HuH-7.5 (cell line): ENCODE data around the gene HOXB9.

Experiments
- DNase-seq: peaks from one replicate; pipeline ENCODE4 v3.0.0; 2011; ENCODE audit warnings: low spot score

Gene HOXB9

DNA sequence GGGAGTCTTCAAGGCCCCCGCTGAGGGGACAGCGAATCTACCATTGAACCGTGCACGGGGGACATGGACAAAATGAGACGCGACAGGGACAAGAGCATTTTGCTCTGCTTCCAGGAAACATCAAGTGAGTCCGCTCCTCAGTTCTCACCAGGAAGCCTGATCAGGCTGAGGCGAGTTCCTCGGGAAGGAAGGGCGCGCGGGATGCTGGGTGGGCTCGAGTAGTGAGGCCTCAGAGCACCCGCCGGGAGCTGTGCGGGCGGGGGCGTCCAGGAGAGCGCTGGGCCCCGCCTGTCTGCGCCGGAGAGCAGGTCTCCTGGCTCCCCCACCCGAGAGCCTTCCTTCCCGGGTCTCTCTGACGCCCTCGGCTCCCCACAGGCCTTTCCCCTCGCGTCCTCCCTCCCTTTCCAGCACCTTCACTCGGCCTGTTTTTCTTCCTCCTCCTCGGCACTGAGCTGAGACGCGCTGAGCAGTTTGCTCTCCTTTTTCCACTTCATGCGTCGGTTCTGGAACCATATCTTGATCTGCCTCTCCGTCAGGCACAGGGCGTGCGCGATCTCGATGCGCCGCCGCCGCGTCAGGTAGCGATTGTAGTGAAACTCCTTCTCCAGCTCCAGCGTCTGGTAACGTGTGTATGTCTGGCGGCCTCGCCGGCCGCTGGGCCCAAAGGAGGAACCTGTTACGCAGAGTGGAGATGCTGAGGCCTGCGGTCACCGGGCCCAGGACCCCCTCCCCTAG lies 30.0 kb downstream of the HOXB9 start:
- no peak for DNase-seq

DNA sequence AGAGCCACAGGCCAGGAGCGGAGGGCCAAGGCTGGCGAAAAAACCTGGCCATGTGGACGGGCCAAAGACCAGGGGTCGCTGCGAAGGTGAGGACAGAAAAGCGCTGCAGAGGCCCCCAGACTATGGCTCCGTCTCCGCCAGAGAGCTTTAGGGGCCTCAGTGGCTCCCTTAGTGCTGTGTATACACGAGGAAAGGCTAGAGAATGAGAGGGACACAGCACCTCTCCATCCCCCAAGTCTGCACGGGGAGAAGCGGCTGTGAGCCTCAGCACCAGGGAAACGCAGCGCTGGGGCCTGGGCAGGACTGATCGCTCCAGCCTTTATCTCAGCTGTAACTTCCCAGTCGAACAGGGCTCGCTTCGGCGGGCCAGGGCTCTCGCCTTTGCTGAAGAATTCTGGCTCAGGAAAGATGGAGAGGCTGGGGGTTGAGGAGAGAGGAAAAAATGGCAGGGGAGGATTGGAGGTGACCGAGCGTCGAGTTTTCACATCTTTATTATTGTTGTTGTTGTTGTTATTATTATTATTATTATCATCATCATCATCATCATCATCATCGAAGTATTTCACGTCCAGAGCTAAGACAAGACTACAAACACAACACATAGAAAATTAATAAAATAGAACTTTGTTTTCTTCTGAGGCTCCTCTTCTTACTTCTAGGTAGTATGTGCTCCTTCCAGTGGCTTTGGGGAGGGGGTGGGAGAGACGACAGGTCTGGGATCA lies 30.7 kb downstream of the HOXB9 start:
- no peak for DNase-seq

DNA sequence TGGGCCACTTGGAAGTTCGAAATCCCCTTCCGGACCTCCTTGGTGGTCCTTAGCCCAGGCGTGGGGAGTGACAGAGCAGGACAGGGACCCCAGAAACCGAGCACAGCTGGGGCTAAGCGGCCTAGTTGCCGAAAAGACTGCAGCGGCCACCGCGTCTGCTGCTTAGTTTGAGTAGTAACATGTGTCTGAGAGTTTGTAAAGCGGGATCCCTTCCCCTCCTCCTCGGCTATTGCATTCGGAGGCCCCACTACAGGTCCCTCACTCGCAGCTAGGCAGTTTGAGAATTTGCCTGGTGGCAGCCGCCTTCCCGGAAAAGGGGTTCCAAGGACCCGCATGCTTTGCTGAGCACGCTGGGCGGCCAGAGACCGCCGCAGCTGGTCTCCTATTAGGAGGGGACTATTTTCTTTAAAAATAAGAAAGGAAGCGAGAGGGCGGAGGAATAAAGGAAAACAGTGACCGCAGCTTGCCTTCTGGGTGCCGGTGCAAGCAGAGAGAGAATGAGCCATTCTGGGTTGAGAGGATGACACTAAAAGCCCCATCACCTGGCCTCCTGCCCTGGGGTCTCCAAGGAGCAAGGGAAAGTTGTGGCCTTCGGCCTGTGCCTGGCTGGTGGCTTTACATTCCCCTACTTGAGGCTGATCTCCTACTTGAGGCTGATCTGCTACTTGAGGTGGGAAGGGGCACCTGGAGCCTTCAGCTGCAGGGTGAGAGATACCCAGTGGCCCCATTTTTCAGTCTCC lies 31.4 kb downstream of the HOXB9 start:
- DNase-seq, result no peak

DNA sequence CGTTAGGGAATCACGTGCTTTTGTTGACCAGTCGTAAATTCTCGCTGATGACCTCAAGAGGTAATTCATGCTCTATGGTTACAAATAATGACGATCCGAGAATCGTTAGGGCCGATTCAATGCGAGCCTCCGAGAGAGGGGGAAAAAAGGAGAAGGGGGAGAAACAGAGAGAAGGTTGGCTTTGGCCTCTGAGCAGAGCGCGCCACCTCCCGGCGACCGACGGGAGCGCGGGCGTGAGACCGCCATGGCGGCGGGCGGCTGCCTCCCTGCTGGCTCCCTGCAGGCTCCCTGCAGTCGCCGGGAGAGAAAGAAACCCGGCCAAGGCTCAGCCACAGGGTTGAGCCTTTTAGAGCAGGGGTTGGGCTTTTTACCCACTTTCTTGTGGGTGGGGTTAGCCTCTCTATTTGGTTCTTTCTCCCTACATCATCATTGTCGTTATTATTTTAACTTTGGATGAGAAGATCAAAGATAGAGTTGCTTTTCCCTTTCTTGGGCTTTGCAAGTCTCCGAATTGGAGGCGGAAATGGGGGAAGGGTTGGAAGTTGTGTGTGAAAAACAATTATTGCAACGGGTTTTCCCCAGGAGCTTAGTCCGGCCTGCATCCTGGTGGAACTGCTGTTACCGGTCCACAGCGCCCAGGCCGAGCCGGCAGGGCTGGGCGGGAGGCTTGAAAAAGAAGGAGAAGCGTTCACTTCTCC lies 32.2 kb downstream of the HOXB9 start:
- peak; percentile 96 for DNase-seq

DNA sequence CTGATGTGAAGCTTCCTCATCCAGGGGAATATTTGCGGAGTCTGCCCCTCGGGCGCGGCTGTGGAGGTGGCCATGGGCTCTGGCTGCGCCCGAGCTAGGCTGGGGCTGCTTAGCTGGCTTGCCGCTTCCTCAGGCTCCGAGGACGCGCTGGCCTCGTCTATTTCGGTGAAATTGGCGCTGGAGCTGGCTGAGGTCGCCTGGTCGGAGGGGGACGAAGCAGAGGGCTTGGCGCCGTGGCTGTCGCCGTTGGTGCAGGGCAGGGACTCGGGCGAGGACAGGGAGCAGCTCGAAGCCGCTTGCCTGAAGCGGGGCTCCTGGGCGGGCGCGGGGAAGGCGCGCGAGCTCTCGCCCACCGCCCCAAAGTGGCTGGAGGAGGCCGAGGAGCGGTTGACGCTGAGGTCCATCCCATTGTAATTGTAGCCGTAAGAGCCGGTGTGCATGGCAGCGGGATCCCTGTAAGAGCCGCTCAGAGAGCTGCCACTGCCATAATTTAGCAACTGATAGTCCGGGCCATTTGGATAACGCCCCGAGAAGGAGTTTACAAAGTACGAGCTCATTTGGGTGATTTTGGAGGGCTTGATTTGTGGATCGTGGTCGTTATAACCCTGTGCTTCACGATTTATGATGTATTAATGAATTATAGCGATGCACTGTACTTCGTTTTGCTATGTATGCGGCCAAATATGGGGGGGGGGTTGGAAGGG lies 32.9 kb downstream of the HOXB9 start, which contains the start of gene HOXB5:
TSS of gene HOXB5 (minus strand) at position 654 of the 704 bp plus-strand sequence. CDS start at position 557, 97 bp downstream.
- no peak for DNase-seq

DNA sequence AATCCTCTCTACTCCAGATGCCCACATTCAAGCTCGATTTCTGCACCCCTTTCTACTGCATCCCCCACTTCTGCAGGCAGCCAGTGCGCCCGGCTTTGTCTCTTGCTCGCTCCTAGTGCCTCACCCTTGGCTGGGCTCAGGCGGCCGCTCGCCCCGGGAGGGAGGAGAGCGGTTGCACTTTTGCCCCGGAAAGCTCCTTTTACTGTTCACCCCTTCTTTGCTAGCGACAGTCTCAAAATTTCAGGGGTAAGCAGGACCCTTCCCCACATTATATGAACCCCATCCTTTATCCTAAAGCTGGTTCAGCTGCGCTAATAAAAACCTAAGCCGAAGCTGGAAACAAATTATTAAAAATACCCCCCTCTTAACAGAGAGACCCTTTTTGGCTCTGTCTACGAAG lies 33.6 kb downstream of the HOXB9 start:
- no peak for DNase-seq

DNA sequence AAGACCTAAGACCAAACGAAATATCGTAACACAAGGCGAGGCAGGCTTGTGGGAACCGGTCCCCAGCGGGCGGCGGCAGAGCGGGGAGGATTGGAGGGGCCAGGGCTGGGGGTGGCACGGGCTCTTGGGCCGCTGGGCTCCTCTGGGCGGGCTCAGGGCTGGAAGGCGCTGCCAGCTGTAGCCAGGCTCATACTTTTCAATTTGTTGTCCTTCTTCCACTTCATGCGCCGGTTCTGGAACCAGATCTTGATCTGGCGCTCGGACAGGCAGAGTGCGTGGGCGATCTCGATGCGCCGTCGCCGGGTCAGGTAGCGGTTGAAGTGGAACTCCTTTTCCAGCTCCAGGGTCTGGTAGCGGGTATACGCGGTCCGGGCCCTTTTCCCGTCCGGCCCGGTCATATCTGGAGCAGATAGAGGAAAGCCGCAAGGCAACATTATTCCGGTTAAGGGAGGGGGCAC lies 34.1 kb downstream of the HOXB9 start:
- no peak for DNase-seq

DNA sequence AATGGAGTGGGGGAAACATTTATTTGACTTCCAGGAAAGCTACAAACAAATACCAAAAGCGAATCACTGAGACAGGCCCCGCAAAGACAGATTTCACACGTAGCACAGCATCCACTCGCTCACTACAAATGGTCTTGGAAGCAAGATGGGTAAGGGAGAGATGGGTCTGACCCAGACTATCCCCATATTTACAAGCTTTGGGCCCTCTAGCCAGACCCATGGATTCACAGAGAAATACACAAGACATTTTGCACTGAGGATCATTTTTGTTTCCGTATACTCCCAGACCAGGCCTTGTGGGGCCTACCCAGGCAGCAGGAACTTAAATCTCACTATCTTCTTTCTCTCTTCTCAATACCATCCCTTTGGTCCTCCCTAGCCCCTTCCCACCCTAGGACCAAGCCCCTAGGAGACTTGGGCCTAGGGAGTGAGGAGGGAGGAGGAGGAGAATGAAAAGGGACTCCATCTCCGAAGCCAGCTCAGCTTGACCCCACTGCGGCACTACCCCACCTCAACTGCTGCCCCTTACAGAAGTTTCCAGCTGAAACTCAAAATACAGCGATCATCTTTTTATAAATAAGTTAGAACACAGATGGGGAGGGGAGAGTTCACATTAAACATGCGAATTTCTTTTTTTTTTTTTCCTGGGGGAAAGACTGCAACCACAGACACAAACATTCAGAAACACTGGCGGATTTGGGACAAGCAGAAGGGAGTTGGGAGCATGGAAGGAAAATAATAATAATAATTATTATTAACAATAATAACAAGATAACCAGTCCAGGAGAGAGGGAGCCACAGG lies 34.7 kb downstream of the HOXB9 start:
- DNase-seq, result no peak

DNA sequence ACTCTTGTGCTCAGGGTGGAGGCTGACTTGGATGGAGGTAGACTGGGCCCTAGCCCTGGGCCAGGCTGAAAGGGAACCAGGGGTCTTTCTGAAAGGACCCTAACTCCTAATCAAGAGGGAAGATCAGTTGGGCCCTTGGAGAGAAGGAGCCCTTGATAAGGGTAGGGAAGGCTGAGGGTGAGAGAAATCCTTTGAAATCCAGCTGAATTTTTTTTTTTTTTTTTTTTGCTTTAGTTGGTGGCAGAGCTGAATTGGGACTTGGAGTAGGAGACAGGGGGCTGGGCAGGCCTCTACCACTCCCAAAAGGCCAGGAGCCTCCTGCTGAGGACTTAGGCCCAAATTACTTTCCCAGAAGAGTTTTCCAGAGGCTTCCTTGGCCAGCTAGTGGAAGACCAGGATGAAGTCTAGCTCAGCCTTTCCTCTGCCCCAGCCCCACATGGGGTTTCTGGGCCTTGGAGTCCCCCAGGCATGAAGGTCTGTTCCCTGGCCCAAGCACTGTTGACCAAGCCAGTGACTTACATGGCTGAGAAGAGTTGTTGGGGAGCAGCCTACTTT lies 35.5 kb downstream of the HOXB9 start:
- no peak for DNase-seq

DNA sequence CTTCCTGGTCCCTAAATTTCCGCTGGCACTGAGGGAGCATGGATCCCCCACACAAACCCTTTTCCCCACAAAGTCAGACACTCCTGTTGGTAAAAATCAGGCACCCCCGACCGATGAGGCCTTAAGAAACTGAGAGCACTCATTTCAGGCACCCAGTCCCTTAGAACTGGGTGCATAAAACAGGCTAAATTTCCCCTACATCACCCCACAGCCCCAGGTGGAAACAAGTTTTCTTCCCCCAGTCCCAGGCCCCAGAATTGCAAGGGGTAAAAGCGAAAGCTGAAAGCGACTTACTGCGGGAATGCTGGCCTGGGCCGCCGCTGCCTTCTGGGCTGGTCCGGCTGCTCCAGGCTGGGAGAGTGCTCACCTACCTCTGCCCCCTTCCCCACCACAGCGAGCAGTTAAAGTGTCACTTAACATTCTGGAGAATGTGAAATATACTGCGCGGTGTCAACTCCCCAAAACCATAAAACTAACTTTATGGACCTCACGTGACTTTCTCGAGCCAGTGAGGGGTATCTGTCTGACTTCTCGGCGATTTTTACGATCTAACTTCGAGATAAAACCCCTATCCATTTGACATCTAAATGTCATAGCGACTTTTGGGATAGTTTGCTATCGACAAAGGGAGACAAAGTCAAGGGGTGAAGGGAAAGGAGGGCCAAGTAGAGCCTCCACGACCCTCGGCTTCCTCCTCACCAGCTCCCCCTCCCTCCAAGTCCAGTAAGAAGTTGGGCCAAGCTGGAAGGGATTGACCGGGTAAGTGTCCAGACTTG lies 36.1 kb downstream of the HOXB9 start, which contains the start of gene HOXB3:
TSS of gene HOXB3 (minus strand) at position 411 of the 776 bp plus-strand sequence. CDS start 37,767 bp downstream, outside the sequence.
- DNase-seq, result no peak

DNA sequence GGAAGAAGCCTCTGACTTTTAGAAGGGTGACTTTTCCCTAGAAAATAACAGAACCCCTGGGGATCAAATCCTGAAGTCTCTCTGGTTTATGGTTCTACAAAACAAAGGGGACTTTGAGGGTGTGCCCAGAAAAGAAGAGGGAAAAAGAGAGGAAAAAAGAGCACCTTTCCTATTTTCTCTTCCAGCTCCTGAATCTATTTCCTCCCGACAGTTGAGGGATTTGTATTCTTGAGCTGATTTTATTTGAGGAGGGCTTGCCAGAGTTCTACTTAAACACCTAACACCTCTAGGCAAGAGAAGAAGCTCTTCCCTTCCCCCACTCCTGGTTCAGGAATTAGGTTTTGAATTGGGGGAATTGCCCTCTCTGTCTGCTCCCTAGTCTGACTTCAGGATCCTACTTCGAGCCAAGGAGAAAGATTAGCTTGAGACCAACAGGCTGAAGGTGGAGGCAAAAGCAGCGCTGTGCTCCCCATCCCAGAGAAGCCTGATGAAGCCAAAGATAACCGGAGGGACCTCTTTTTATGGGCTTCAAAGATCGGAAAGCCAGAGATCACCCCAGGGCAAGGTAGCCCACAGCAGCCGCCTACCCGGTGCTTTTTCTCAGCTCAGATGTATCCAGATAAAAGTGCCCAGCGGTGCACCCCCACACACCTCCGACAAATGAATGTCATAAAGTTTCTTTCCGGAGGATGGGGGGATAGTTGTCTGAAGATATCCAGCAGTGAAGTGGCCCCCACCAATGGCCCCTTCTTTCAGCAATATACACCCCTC lies 36.9 kb downstream of the HOXB9 start:
- DNase-seq, result no peak

DNA sequence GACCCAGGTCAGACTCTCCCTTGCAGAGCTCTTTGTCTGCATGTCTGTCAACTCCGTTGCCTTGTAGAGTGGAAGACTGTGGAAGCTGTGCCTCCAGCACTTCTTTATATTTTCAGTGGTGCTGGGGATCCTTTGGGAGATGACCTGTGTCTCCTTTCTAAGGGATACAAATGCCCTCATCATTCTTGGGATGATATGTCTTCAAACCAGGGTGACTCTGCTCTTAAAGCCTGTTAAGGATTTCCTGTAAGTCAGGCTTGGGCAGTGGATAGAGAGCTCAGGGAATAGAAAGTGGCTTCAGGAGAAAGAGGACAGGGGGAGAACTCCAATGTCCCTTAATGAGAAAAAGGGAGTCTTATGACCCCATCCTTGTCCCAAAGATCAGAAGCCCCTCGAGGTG lies 37.6 kb downstream of the HOXB9 start:
- DNase-seq, result no peak

DNA sequence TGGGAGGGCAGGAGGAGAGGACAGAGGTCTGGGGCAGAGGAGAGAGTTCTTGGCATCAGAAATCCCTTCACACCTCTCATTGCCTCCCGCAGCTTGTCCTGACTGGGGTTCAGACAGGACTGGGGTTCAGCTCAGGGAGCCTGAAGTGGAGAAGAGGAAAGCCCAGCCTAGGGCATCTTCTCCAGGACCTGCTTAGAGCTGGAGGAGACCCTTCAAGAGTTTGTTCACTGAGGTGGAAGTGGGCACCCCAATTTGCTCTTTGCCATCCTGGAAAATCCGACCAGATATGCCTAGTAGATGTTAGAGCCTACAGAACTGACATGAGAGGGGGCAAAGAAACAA lies 38.1 kb downstream of the HOXB9 start:
- no peak for DNase-seq

DNA sequence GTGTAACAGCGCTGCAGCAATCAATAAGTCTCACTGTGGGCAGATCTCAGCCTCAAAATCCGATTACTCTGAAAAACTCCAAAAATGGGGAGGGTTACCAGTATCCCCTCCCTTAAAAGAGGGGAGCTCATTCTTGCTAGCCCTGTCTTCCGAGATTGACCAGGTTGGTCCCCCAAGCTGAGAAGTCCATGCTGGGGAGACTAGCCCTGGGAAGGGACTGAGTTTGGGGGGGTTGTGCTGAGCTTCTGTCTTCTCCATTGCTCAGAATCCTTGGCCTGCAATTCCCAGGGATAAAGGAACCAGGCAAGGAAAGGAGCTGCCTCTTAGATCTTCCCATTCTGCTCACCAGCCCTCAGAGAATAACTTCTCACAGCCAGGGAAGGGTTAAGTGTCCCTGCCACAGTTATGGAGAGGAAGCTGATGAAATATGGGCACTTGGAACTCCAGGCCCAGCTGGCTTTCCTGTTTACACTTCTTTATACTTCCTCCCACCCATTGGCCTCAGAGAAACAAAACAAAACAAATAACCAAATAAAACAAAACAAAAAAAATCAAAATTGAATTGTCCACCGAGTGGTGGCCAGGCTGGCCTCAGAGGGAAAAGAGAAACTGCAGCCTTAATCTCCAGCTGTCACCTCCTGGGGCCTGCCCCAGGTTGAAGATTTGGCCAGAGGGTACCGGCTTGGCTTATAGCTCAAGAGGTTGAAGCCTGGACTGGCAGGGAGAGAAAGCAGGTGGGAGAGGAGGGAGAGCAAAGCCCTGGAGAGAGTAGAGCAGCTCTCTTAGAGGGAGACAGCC lies 38.7 kb downstream of the HOXB9 start:
- no peak for DNase-seq

DNA sequence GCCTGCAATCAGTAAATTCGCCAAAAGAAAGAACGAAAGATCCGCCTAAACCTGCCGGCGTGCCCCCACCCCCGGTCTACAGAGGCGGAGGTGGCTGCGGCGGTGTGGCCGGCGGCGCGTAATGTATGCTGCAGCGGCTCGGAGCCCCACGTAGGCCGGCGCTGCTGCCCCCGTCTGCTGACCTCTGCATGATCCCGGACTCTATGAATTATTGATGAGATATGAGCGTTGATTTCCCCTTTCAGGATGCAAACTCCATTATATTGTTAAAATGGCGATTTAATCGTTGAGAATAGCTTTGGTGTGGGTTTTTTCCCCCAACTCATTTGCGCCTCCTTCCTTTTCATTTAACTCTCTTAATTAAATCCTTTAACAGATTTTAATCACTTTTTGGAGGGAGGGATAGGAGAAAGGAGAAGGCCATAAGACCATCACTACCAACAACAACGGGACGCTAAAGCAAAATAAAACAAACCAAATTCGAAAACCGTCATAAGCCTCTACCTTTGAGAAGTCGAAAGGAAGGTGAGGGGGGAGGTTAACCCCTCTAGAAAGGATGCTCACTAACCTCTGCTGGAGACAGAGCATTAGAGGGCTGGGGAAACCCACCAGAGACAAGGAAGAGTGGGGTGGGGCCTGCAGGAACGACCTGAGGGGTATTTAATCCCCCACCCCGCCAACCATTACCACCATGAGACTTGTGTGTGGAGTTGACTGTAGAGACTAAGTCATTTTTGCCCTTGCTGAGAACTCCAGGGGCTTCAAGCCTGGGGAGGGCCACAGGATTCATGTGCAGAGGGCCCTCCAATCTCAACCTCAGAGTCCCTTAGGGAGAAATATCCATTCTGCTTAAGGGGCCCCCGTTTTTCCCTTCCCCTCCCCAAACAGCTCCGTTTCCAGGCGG lies 39.6 kb downstream of the HOXB9 start:
- DNase-seq, result no peak

DNA sequence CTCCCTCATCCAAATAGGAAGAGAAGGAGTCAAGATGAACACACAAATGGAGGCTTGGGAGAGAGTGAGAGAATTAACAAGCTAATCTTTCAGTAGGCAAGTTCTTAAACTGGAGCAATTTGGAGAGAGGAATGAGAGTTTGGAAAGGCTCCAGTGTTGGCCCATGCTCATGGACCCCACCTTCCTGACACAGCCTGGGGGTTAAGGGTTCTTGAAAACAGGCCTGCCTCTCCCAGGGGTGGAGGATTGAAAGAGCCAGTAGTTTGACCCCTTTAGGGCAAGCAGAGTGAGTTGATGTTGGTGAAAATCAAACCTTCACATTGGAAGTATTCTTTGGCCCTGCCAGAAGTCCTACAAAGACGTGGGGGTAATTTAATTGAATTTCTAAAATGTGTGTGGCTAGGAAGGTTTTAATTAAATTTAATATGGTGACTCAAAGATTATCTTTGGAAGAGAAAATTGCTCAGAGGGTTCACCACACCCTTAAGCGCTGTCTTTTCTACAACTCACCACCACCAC lies 41.9 kb downstream of the HOXB9 start:
- DNase-seq, result no peak
